Activated naive CD8-positive, alpha-beta T cell (primary cell): ENCODE data around the gene OLFML2B.

Experiments used
- H3K27ac Mint-ChIP-seq: one replicate; pipeline ENCODE4 v1.8.0; 2021; ENCODE audit warnings: mixed read lengths
- H3K27me3 Mint-ChIP-seq: one replicate; pipeline ENCODE4 v1.8.0; 2021; ENCODE audit warnings: mixed read lengths
- H3K36me3 Mint-ChIP-seq: one replicate; pipeline ENCODE4 v1.8.0; 2021; ENCODE audit warnings: mixed read lengths
- H3K4me1 Mint-ChIP-seq: one replicate; pipeline ENCODE4 v1.8.0; 2021; ENCODE audit warnings: low read depth, mixed read lengths
- H3K4me3 Mint-ChIP-seq: one replicate; pipeline ENCODE4 v1.8.0; 2021; ENCODE audit warnings: mild to moderate bottlenecking, mixed read lengths
- H3K9me3 Mint-ChIP-seq: one replicate; pipeline ENCODE4 v1.8.0; 2021; ENCODE audit warnings: low read depth, mixed read lengths

OLFML2B gene

GRCh38 chr1:161956930-161957329 lies 66.7 kb downstream of the OLFML2B start:
- Mint-ChIP-seq H3K27me3 (no peaks in the 10 kb centered on the region), H3K27ac (no peak overlapping the region), H3K9me3 (no peaks in the 10 kb centered on the region), H3K4me1 (peaks cover 52% of the 10 kb centered on the region), H3K36me3 (peaks cover 26% of the 10 kb centered on the region), H3K4me3 (no peak overlapping the region)

GRCh38 chr1:161956097-161956496 lies 67.6 kb downstream of the OLFML2B start:
- H3K4me1 Mint-ChIP-seq, result peaks cover 47% of the 10 kb centered on the region
- no peaks in the 10 kb centered on the region for H3K27me3 Mint-ChIP-seq
- H3K36me3 Mint-ChIP-seq, result peaks cover 29% of the 10 kb centered on the region
- H3K9me3 Mint-ChIP-seq, result no peaks in the 10 kb centered on the region
- H3K27ac Mint-ChIP-seq, result no peak overlapping the region
- H3K4me3 Mint-ChIP-seq, result no peak overlapping the region

GRCh38 chr1:161955606-161956005 lies 68.1 kb downstream of the OLFML2B start:
- Mint-ChIP-seq H3K36me3 (peaks cover 30% of the 10 kb centered on the region), H3K4me3 (no peak overlapping the region), H3K27ac (peak overlapping the region; percentile 2), H3K27me3 (no peaks in the 10 kb centered on the region), H3K4me1 (peaks cover 45% of the 10 kb centered on the region), H3K9me3 (no peaks in the 10 kb centered on the region)

GRCh38 chr1:161954466-161954865 lies 69.2 kb downstream of the OLFML2B start:
- no peaks in the 10 kb centered on the region for H3K27me3 Mint-ChIP-seq
- H3K4me3 Mint-ChIP-seq, result peak overlapping the region; percentile 38
- H3K9me3 Mint-ChIP-seq, result no peaks in the 10 kb centered on the region
- H3K36me3 Mint-ChIP-seq, result peaks cover 31% of the 10 kb centered on the region
- peak overlapping the region; percentile 72 for H3K27ac Mint-ChIP-seq
- H3K4me1 Mint-ChIP-seq, result peaks cover 34% of the 10 kb centered on the region

GRCh38 chr1:161954050-161954449 lies 69.6 kb downstream of the OLFML2B start:
- Mint-ChIP-seq H3K4me1 (peaks cover 33% of the 10 kb centered on the region), H3K27ac (peak overlapping the region; percentile 72), H3K9me3 (no peaks in the 10 kb centered on the region), H3K36me3 (peaks cover 31% of the 10 kb centered on the region), H3K4me3 (peak overlapping the region; percentile 25), H3K27me3 (no peaks in the 10 kb centered on the region)

- Mint-ChIP-seq H3K4me1 (peaks cover 32% of the 10 kb centered on the region), H3K27ac (peak overlapping the region; percentile 72), H3K9me3 (no peaks in the 10 kb centered on the region), H3K36me3 (peaks cover 27% of the 10 kb centered on the region), H3K27me3 (no peaks in the 10 kb centered on the region), H3K4me3 (peak overlapping the region; percentile 33)
Observed at GRCh38 chr1:161953256-161953920, 70.3 kb downstream of the OLFML2B start.

- H3K4me3 Mint-ChIP-seq, result no peak overlapping the region
- H3K4me1 Mint-ChIP-seq, result peaks cover 35% of the 10 kb centered on the region
- no peak overlapping the region for H3K27ac Mint-ChIP-seq
- H3K9me3 Mint-ChIP-seq, result no peaks in the 10 kb centered on the region
- H3K36me3 Mint-ChIP-seq, result peaks cover 26% of the 10 kb centered on the region
- H3K27me3 Mint-ChIP-seq, result no peaks in the 10 kb centered on the region
Observed at GRCh38 chr1:161952607-161953172, 71.0 kb downstream of the OLFML2B start.

GRCh38 chr1:161951646-161952045 lies 72.0 kb downstream of the OLFML2B start:
- Mint-ChIP-seq H3K27ac (no peak overlapping the region), H3K4me3 (no peak overlapping the region), H3K9me3 (no peaks in the 10 kb centered on the region), H3K4me1 (peaks cover 35% of the 10 kb centered on the region), H3K27me3 (no peaks in the 10 kb centered on the region), H3K36me3 (peaks cover 29% of the 10 kb centered on the region)

- Mint-ChIP-seq H3K9me3 (no peaks in the 10 kb centered on the region), H3K4me1 (peaks cover 33% of the 10 kb centered on the region), H3K27ac (no peak overlapping the region), H3K4me3 (no peak overlapping the region), H3K27me3 (no peaks in the 10 kb centered on the region), H3K36me3 (peaks cover 30% of the 10 kb centered on the region)
Observed at GRCh38 chr1:161950377-161950776, 73.3 kb downstream of the OLFML2B start.

GRCh38 chr1:161949548-161949947 lies 74.1 kb downstream of the OLFML2B start:
- Mint-ChIP-seq H3K36me3 (peaks cover 31% of the 10 kb centered on the region), H3K4me1 (peaks cover 28% of the 10 kb centered on the region), H3K4me3 (no peak overlapping the region), H3K27ac (peak overlapping the region; percentile 22), H3K27me3 (no peaks in the 10 kb centered on the region), H3K9me3 (no peaks in the 10 kb centered on the region)

- H3K36me3 Mint-ChIP-seq, result peaks cover 38% of the 10 kb centered on the region
Observed at GRCh38 chr1:161948435-161948834, 75.2 kb downstream of the OLFML2B start.

GRCh38 chr1:161946071-161946987 lies 77.3 kb downstream of the OLFML2B start:
- Mint-ChIP-seq H3K4me3 (no peak overlapping the region), H3K27me3 (no peaks in the 10 kb centered on the region), H3K36me3 (peaks cover 48% of the 10 kb centered on the region), H3K9me3 (no peaks in the 10 kb centered on the region), H3K4me1 (peaks cover 5% of the 10 kb centered on the region), H3K27ac (peak overlapping the region; percentile 6)

More at GRCh38 chr1:161948435-161948834, 75.2 kb downstream of the OLFML2B start:
- no peak overlapping the region for H3K4me3 Mint-ChIP-seq
- H3K27me3 Mint-ChIP-seq, result no peaks in the 10 kb centered on the region
- no peak overlapping the region for H3K27ac Mint-ChIP-seq
- no peaks in the 10 kb centered on the region for H3K9me3 Mint-ChIP-seq
- peaks cover 17% of the 10 kb centered on the region for H3K4me1 Mint-ChIP-seq

GRCh38 chr1:161945306-161946060 lies 78.2 kb downstream of the OLFML2B start:
- H3K36me3 Mint-ChIP-seq, result peaks cover 45% of the 10 kb centered on the region
- no peak overlapping the region for H3K4me3 Mint-ChIP-seq
- no peak overlapping the region for H3K27ac Mint-ChIP-seq
- H3K27me3 Mint-ChIP-seq, result no peaks in the 10 kb centered on the region
- no peaks in the 10 kb centered on the region for H3K9me3 Mint-ChIP-seq
- peaks cover 5% of the 10 kb centered on the region for H3K4me1 Mint-ChIP-seq

GRCh38 chr1:161944381-161944780 lies 79.3 kb downstream of the OLFML2B start:
- Mint-ChIP-seq H3K9me3 (no peaks in the 10 kb centered on the region), H3K4me3 (no peak overlapping the region), H3K36me3 (peaks cover 38% of the 10 kb centered on the region), H3K4me1 (peaks cover 5% of the 10 kb centered on the region), H3K27ac (no peak overlapping the region), H3K27me3 (no peaks in the 10 kb centered on the region)
